Nucleus accumbens (tissue), 56 donors: ENCODE measurements around the gene LDLRAD3.
"Not testable (repeated sequence)": the region's sequence is repeated elsewhere in the genome, so short reads cannot be mapped to it uniquely, and the experiment has no call there.

Experiments used
- DNase-seq, 56 donors: peaks; one replicate each; lab custom pipeline; 2025; lab: John Stamatoyannopoulos, UW

Gene LDLRAD3, protein sequence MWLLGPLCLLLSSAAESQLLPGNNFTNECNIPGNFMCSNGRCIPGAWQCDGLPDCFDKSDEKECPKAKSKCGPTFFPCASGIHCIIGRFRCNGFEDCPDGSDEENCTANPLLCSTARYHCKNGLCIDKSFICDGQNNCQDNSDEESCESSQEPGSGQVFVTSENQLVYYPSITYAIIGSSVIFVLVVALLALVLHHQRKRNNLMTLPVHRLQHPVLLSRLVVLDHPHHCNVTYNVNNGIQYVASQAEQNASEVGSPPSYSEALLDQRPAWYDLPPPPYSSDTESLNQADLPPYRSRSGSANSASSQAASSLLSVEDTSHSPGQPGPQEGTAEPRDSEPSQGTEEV

GRCh38 chr11:35943713-35944502, at the start of gene LDLRAD3:
Gene LDLRAD3, plus strand, starts transcription at chr11:35944062. Its CDS starts 37 bp downstream, at chr11:35944099.
- DNase-seq: peak in 50 of 56 donors; percentile 12 to 82 (median 62)

DNA sequence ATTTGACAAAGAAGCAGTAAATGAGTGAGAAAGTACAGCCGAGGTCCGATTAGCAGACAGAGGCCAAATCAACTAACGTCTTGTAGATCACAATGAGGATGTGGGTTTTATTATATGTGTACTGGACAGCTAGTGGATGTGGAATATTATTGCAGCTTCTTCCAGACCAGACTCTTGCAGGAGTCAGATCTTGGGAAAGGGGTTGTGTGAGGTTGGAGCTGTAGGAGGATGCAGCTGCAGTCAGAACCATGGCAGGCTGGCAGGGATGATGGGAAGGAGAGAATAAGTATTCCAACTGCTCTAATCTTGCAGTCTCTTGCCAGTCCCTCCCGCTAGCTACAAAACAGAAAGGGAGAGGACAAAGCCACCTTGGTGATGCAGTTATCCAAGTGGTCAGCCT, 46.8 kb upstream of the LDLRAD3 start:
- no peak for DNase-seq

GRCh38 chr11:35902961-35903360, 40.9 kb upstream of the LDLRAD3 start:
- no peak for DNase-seq

- DNase-seq: peak in 16 of 56 donors; percentile 6 to 47 (median 18)
Observed at GRCh38 chr11:35905646-35906276, 38.1 kb upstream of the LDLRAD3 start.

DNA sequence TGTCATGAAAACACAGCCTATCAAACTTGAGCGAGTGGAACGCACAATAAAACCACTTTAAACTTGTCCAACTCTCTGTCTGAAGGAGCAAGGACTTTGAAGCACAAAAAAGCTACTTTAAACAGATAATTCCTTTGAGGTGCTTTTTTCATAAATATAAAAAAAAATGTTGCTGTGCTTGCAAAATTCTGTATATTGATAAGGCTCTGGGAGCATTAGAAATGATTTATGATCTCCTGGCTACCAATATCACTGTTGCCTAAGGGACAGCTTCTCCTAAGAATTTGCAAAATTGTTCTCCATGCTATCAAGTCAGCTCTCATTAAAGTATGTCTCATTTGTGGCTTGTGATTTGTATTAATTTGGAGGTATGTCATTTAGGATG, 37.6 kb upstream of the LDLRAD3 start:
- no peak for DNase-seq

DNA sequence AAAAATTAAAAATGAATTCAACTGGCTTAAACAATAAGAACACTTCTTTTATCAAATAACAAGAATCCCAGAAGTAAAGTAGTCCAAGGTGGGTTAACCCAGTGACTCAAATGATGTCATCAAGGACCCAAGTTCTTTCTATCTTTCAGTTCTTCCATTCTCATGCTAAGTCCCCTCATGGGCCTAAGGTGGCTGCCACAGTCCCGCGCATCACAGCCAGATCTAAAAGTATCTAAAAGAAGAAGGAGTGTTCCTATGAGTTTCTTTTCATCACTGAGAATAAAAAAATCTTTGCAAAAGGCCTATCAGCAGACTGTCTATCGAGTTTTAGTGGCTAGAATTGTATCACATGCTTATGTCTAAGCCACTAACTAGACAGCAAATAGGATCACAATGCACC, 37.2 kb upstream of the LDLRAD3 start:
- DNase-seq: no peak

DNA sequence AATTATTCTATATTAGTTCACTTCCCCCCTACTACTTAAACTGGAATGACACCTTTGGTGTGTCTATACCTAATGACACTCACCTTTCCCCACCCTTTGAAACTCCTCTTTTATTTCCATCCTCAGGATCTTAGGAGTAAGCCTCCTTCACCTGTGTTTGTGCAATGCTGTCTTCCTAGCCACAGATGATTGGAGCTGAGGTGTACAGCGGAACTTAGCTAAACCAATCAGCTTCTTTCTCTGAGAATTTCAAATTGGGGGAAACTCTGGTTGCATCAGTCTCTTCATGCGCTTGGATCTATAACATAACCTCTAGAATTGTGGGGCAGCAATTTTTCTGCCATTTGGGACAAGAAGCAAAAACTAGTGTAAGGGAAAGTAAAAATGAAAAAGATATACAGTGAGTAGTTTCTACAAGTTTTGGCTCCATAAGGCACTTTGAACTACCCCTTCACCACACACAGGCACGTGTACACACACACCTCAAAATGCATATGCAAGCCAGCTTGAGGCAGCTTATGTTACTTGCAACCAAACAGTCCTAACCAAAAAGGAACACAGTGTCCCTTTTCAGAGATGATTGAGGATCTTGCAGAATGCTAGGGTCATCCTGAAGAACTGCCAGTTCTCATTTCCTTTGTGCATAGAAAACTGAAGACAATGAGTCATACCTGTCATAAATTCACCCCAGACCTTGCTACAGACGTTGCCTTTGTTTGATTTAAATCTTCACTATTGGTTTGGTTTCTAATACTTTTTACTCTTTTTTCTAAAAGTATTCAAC, 36.0 kb upstream of the LDLRAD3 start:
- no peak for DNase-seq

DNA sequence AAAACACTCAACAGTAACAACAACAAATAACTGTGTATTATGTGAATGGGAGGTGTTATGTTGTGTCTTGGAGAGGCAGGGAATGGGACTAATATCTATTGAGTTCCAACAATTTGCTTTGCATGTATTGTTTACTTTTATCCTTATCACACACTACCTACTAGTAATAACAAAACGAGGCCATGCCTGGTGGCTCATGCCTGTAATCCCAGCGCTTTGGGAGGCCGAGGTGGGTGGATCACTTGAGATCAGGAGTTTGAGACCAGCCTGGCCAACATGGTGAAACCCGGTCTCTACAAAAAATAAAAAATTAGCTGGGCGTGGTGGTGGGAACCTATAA, 35.5 kb upstream of the LDLRAD3 start:
- DNase-seq: not testable (repeated sequence)

DNA sequence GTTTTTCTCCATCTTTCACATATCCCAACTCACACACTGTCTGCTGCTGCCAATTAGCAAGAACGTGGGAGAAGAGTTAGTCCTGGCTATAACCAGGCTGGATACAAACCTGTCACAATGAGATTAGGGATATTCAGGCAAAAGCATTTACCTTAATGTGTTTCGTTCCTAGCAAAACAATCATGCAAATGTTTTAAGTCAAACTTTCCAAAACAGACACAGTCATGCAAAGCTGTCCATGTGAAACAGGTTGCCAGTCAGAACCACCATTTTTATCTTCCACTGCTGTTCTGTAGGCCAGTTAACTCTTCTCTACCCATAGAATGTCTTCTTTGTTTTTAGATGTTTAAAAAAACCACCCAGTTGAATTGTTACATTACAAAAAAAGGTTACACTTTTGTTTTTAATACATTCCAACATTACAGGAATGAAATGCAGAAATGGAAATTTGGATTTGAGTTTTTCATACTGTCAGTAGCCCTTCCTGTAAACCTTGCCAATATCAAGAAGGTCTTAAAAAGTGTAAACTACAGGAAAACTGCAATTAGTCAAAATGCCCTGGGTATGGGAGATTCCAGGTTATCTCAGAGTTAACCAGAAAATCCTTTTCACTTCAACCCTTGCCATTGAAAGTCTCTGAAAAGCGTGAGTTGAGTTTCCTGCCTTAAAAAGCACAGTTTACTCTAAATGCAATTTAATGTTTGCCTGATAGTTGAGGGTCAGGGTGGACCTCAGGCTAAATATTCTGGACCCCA, 34.2 kb upstream of the LDLRAD3 start:
- no peak for DNase-seq

- DNase-seq: no peak
Observed at GRCh38 chr11:35911013-35911412, 32.8 kb upstream of the LDLRAD3 start.

GRCh38 chr11:35911616-35912165, 32.2 kb upstream of the LDLRAD3 start:
- DNase-seq: no peak

GRCh38 chr11:35912436-35912835, 31.4 kb upstream of the LDLRAD3 start:
- DNase-seq: not testable (repeated sequence)

- no peak for DNase-seq
Observed at GRCh38 chr11:35912883-35913624, 30.8 kb upstream of the LDLRAD3 start.

GRCh38 chr11:35914816-35915215, 29.0 kb upstream of the LDLRAD3 start:
- no peak for DNase-seq

DNA sequence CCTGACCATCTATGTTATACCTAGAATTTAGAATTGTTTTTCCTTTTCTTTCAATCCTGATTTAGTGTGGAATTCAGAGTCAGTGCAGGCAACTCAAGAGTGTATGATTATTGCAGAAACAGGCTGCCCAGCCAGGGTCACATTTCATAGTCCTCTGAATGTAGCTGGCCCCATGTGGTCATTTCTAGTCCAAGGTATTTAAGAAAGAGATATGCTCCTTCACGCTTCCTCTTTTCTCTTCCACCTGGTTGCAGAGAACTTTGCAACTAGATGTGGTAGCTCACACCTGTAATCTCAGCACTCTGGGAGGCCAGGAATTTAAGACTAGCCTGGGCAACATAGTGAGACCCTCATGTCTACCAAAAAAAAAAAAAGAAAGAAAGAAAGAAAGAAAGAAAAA, 27.6 kb upstream of the LDLRAD3 start:
- DNase-seq: no peak

DNA sequence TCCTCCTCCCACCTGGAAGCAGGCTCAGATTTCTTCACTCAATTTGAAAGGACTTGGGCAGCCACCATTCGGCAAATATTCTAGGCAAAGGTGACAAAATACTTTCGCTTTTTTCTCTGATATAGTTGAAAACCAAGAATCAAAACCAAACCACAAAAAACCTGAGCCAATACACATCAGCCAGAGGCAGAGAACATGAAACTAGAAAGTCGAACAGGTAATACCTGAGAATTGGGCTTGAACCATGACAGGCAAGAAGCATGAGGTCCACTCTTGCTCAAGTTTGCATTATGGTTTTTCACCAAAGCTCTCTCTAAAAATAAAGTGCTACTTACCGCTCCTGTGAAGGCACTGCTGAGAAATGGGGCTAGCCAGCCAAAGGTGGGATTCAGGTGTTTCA, 26.2 kb upstream of the LDLRAD3 start:
- DNase-seq: no peak

DNA sequence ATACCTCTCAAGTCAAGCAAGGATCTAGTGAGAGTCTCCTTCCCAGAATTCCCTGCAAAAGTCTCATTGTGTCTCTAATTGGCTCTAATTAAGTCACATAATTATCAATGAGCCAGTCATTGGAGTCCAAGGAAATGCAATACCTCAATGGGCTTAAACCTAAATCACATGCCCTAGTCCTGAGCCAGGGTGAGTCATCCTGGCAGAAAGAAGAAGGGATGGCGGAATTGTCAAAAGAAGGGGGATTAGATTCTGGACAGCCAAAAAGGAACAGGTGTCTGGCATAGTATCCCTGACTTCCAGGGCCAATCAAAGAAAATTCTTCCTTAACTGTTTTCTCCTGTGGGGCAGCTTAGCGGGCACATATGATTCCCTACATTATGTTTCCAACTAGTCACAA, 25.1 kb upstream of the LDLRAD3 start:
- DNase-seq: peak in 3 of 56 donors; percentile 13 to 45 (median 27)

- DNase-seq: peak in 23 of 56 donors; percentile 5 to 67 (median 36)
Observed at GRCh38 chr11:35919244-35919643, 24.6 kb upstream of the LDLRAD3 start.

- DNase-seq: peak in 2 of 56 donors; percentile 1 to 9
Observed at GRCh38 chr11:35923452-35923851, 20.4 kb upstream of the LDLRAD3 start.
